ENCODE data around the gene CXCL1.

The CXCL1 gene

DNA sequence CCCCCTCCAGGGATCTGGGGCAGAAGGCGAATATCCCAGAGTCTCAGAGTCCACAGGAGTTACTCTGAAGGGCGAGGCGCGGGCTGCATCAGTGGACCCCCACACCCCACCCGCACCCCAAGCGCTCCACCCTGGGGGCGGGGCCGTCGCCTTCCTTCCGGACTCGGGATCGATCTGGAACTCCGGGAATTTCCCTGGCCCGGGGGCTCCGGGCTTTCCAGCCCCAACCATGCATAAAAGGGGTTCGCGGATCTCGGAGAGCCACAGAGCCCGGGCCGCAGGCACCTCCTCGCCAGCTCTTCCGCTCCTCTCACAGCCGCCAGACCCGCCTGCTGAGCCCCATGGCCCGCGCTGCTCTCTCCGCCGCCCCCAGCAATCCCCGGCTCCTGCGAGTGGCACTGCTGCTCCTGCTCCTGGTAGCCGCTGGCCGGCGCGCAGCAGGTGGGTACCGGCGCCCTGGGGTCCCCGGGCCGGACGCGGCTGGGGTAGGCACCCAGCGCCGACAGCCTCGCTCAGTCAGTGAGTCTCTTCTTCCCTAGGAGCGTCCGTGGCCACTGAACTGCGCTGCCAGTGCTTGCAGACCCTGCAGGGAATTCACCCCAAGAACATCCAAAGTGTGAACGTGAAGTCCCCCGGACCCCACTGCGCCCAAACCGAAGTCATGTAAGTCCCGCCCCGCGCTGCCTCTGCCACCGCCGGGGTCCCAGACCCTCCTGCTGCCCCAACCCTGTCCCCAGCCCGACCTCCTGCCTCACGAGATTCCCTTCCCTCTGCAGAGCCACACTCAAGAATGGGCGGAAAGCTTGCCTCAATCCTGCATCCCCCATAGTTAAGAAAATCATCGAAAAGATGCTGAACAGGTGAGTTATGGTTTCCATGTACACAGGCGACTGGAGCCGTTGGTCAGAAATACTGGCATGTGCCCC, at the start of gene CXCL1:
Gene CXCL1 (plus strand): TSS at position 264 of the 926 bp plus-strand sequence. CDS start 78 bp downstream, at position 342.
- no peak for DNase-seq

DNA sequence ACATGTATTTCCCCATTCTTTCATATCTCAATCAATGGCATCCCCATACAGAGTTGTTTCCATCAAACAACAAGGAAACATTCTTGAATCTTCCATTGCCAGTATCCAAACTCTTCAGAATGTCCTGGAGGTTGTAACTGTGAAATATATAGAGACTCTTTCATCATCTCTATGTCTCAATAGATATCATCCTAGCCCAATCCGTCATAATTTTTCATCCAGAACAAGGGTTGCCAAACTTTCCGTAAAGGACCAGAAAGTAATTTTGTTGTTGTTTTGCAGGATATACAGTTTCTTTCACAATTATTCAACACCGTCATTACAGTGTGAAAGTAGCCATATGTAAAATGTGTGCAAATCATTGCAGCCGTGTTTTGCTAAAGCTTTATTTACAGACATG, 47.9 kb upstream of the CXCL1 start:
- DNase-seq, result no peak

DNA sequence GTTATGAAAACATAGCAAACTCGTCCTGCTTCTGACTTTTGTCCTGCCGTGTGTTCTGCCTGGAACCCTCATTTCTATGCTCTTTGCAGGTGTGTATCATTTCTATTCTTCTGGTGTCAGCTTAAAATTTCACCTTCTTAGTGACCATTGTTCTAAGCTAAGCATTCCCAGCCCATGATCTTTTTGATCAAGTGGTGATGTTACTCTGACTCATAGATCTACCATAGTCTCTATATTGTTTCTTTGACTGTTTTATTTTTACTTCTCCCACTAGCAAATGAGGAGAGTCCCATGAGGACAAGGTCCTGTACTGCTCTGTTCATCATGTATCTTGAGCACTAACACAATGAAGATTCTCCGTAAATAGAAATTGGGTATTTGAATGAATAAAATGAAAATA, 46.8 kb upstream of the CXCL1 start:
- no peak for DNase-seq

DNA sequence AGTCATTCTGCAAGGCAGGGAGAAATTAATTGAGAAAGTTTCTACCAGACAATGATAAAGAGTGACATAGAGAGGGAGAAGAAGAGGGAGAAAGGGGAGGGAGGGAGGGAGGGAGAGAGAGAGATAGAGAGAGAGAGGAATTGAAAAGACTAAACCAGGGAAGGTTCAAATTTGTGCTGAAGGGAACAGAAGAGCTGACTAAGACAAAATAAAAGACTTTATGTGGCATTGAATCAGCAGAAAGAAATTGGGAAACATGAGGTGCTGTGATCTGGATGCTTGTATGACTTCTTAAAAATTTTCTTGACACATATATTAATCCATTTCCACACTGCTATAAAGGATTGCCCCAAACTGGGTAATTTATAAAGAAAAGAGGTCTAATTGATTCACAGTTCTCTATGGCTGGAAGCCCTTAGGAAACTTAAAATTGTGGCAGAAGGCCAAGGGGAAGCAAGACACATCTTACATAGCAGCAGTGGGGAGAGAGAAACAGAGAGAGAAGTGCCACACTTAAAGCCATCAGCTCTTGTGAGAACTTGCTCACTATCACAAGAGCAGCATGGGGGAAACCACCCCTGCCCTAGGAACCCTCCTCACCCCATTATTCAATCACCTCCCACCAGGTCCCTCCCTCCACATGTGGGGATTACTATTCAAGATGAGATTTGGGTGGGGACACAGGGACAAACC, 46.2 kb upstream of the CXCL1 start:
- DNase-seq, result no peak

DNA sequence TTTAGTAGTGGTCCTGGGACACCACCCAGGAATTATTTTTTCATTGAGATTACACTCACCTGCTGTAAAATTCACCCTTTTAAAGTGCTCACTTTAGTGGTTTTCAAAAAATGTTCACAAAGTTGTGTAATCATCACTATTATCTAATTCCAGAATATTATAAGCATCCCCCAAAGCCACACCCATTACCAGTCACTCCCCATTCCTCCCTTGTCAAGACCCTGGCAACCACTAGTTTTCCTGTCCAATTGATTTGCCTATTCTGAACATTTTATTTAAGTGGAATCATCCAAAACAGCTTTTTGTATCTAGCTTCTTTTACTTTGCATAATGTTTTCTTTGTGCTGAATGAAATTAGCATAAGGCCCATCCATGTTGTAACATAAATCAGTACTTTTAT, 45.4 kb upstream of the CXCL1 start:
- DNase-seq, result no peak

DNA sequence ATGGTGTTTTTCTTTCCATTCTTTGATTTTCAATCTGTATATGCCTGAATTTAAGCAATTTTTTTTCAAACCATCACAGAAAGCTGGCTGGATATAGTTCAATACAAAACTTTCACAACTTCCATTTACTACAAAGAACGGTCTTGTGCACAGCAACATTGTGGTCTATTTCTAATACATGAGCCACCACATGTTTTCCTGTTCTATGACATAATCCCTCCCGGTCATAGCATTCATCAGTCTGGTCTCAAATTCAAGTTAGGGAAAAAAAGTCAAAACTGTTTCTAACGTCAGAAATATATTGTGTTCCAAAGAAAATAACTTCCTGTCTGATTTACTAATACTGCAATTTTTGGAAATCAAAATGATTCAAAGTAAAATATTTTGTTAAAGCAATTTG, 40.2 kb upstream of the CXCL1 start:
- DNase-seq, result no peak

DNA sequence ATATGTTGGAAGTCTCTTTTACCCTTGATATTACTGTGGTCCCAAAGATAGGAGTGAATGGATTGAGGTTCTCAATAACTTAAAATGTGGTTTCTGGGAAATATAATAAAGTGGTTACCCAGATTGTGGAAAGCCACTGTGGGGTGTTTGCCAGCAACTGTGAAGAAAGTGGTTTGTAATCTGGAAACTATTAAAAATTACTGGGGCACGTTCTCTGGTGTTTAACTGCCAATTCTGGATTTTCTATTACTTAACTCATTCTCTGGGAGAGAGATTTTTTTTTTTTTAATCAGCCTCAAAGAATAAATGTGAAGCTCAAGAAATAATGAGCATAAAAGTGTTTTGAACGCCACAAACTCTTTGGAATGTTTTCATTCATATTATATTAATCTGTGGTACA, 37.6 kb upstream of the CXCL1 start:
- DNase-seq, result no peak

DNA sequence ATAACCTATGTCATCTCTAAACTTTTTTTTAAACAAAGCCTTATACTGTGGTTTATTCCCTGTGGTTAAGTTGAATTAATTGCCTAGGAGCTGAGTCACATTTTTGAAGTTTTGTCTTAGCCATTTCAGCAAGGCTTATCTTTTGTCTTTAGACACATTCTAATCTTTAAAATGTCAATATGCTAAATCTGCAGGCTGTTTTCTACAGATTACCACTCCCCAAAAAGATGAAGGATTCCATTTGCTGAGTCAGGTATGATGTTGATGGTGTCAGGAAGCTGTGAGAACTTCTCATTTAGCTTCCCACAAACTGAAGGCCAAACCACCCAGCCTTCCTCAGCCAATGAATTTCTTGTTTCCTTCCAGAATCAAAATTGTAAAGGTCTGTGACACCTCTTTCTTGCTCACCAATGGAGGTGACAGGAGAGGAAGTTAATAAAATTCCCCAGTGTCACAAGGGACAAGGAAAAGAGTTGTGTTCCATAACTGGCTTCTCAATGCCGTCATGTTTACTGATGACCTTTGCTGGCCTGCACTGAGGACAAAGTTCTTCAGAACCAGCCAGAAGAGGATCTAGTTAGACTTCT, 36.4 kb upstream of the CXCL1 start:
- no peak for DNase-seq

DNA sequence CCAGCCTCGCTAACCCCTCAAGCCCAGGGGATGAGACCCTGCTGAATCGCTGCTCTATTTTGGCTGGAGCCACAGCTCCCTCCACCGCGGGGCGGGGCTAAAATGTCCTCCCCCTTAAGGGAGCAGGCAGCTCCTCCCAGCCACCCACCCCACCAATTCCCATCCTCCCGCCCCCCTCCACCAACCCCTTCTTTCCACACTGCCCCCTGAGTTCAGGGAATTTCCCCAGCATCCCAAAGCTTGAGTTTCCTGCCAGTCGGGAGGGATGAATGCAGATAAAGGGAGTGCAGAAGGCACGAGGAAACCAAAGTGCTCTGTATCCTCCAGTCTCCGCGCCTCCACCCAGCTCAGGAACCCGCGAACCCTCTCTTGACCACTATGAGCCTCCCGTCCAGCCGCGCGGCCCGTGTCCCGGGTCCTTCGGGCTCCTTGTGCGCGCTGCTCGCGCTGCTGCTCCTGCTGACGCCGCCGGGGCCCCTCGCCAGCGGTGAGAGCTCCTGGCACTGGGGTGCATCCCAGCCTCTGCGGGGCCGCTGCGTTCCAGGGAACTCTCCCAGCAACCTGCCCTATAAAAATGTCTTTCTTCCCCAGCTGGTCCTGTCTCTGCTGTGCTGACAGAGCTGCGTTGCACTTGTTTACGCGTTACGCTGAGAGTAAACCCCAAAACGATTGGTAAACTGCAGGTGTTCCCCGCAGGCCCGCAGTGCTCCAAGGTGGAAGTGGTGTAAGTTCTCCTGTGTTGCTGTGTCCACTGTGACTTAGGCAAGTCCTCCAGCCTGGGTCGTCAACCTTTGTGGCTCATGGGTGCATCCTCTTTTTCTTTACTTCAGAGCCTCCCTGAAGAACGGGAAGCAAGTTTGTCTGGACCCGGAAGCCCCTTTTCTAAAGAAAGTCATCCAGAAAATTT, 32.6 kb upstream of the CXCL1 start, which contains the start of gene CXCL6:
Gene CXCL6 (plus strand): TSS at position 306 of the 907 bp plus-strand sequence. CDS start 73 bp downstream, at position 379.
- no peak for DNase-seq

DNA sequence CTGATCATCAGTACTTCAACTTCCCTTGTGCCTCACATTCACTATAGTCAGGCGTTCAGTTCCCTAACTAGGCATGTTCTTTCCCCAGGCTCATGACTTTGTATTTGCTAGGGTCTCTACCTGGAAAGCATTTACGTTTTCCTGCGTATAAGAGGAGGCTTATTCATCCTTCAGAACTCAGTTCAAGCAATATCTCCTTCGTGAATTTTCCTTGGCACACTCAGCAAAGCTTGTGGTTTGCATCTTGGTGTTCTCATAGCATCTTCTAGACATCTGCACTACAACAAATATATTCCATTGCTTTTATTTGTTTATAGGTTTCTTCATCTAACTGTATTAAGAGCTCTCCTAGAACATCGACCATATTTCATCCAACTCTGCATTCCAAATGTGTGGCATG, 30.1 kb upstream of the CXCL1 start:
- DNase-seq, result no peak

DNA sequence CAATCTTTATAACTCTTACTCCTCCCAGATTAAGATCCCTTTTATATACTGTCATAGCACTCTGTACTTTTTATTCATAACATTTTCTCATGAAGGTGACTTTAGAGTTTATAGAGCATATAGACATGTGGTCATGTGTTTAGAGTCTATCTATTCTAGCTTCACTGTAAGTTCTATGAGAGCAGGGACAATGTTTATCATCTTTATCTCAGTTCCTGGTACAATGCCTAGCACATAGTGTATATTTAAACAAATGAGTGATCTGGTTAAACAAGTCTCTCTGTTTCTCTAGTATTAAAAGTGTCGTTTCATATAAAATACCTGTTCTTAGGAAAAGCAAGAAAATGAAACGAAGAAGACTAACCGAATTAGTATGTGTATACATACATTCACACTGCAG, 29.5 kb upstream of the CXCL1 start:
- no peak for DNase-seq

DNA sequence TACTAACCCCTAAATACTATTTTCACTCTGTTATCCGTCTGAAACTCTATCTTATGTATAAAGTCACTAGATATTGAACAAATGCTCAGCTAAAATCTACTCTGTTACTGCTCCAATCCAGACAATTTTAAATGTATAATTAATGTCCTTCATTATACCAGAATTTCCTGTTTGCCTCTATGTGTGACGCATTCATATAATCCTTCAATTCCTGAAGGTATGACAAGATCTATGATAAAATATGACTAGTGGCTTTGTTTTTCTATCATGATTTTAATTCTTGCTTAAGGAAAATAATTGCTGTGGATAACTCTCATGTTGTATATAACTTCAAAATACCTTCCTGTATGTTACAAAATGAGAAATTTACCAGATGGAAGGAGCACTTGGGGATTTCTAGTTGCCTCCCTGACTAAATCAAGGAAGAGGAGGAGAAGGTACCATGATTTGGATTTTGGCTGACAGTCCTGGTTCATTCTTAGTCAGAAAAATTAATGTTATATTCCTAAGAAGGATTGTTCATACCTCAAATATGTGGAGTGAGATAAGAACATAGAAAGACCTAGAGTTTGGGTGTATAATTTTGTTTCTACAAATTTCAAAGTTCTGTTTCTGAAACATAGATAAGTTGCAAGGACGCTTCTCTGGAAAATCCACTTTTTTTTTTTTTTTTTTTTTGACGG, 27.8 kb upstream of the CXCL1 start:
- no peak for DNase-seq

DNA sequence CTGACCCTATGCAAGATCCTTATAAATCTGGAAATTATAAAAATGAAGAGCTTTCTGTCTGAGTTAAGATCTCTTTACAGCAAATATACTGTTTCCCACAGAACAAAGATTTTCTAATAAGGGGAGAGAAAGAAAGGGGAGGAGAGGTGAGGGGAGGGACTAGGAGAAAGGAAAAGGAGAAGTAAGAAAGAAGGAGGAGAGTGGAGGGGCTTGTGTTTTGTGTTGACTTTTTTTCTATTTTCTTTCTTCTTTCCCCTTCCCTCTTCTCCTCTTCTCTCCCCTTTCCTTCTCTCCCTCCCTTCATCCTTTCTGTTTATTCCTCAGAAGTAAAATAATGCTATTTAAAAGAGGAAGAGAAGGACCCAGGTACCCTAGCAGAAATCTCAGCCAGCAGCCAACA, 26.5 kb upstream of the CXCL1 start:
- no peak for DNase-seq

DNA sequence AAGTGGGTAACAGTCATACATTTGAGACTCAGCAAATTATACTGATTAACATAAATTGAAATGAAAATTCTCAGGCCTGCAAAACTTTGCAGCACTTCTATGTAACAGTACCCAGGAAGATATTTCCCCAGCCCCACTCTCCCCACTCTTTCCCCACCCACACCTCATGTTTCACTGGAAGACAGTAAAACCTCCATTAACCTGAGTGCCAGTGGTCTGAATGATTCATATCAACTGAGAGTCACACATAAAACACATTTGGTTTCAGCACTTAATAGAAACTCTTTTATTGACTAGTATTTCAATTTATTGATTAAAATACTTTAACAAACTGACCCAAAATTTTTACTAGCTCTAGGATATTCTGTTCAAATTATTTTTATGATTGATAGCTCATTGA, 25.8 kb upstream of the CXCL1 start:
- DNase-seq, result no peak

DNA sequence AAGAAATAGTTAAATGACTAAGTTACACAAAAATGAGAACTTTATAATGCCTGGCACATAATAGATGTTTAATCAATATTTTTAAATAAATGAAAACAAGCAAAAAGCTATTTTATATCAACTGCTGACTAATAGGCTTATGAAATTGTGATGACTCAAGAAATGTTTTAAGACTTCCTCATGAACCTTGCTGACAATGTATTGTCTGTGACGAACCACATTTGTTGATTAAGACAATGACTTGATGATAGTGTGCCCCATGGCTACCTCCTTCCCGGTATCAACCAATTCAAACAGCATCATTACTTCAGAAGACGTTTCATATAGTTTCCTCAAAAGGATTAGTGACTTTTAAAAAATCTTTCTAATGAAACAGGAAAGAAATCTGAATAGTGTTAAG, 24.8 kb upstream of the CXCL1 start:
- no peak for DNase-seq

DNA sequence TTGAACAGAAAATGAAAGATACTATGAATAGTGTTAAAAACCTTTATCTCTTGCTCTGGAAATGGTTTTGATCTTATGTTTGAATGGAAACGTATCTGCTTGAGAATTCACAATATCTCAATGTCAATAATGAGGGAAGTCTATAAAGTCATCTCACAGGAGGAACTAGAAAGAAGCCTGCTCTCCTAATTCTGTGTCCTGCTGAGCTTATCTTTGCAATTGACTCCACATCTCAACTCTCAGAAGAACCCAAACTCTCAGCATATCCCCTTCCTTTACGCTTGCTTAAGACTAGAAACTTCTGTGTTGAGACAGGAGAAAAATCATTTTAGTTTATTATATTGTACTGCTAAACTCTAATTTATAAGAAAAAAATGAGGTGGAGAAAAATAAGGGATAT, 24.4 kb upstream of the CXCL1 start:
- no peak for DNase-seq

DNA sequence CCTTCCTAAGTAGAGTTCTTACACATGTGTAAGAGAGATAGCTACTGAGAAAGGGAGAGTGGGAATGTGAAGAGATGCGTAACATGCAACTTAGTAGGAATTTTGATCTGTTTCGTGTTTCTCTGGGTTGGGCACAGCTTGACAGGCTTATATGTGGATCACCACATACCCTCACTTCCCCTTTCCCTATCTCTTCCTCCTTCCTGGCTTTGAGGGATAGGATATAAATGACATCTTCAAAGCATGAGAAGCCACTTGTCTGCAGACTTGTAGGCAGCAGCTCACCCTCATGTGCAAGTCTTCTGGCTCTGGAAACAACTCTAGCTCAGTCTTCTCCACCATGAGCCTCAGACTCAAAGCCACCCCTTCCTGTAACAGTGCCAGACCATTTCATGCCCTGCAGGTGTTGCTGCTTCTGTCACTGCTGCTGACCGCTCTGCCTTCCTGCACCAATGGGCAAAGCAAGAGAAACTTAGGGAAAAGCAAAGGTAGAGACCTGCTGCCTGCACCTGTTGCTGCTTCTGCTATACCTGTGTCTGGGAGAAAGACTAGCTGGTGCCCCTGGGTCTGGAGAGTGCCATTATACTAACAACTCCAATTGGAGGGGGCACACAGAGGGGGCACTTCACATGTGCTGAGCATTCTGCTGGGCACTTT, 21.5 kb upstream of the CXCL1 start:
- DNase-seq, result no peak

DNA sequence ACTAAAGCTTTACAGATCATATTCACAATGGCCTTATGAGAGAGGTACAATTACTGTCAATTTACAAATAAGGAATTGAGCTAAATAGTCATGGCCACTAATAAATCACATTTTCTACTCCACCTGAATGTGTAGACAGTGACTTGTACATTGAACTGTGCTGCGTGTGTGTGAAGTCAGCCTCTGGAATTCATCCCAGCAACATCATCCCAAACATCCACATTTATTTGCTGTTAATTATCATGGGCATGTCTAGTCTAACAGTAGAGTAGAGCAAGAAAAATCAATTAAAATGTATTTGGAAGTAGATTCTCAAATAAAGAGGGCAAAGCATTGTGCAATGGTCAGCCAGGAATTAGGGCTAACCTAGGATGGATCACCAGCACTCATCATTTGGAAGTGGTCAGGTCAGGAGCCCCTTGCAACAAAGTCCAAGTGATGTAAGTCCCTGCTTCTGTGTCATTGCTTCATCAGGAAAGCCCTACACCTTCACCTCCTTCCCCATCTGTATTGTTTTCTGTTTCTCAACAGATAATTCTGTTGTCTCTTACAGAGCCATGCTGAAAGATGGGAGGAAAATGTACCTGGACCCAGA, 20.9 kb upstream of the CXCL1 start:
- DNase-seq, result no peak

DNA sequence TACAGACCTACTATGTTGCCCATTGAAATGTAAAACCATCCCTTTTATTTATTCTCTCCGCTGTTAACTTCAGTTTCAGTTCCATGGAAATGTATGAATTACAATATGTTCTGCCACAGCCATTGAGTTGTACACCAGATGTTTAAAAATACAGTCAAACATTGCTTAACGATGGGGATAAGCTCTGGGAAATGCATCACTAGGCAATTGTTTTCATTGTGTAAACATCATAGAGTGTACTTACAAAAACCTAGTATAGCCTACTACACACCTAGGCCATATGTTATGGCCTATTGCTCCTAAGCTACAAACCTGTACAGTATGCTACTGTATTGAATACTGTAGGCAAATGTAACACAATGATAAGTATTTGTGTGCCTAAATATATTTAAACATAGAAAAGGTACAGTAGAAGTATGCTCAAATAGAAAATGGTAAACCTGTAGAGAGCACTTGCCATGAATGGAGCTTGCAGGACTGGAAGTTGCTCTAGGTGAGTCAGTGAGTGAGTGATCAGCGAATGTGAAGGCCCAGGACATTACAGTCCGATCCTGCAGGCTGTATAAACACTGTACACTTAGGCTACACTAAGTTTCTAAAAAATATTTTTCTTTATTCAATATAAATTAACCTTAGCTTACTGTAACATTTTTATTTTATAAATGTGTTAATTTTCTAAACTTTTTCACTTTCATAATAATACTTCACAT, 18.8 kb upstream of the CXCL1 start:
- no peak for DNase-seq

DNA sequence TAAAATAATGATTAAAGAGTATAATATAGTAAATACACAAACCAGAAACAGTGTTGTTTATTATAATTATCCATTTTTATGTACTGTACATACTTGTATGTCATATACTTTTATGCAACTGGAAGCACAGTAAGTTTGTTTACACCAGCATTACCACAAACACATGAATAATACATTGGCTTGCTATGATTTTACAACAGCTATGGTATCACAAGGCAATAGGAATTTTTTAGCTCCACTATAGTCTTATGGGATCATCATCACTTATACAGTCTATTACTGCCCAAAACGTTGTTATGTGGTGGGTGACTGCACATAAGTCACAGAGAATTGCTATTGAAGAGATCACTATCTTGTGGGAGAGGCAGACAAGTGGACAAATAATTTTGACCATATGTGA, 17.9 kb upstream of the CXCL1 start:
- no peak for DNase-seq

DNA sequence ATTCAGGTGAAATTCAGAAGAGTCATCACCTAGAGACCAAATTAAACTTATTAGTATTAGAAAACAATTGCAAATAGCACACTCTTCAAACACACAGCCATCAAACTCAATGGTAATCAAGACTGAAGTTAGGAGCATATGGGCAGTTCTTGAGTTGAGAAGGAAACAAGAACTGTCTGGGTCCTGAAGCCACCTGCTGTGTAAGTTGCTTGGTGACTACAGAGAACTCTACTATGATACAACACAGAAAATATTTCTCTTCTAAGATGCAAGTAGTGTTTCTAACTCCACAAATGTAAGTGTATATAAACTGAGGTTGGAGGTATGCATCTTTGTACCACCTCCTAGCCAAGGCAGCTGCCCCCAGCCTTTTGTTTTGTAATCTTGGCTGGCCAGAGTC, 16.4 kb upstream of the CXCL1 start:
- DNase-seq, result no peak

Measured in NCI-H446 treated with DMSO at 0.1 percent for 48 hours (cell line).